Subcutaneous adipose tissue (tissue), 4 donors: ENCODE results near the gene MRPL50. TPM values are rescaled to one million over a fixed set of nuclear protein-coding genes. Genes with fewer than 3 reads are reported as not detected.

Source experiments
- CTCF ChIP-seq: fragments of 450-650 bp; IDR thresholded peaks from one replicate; pipeline ENCODE4 v1.5.1; 2016; ENCODE audit warnings: low read depth, mild to moderate bottlenecking, control low read depth, antibody characterized with exemption, moderate library complexity
- total RNA-seq, 4 donors: library from RNA; depleted of rRNA; stranded (reverse); fragments of >200 nt; gene quantifications; one replicate each; pipeline ENCODE4 v1.1.0, GENCODE V29; 2016

MRPL50 gene
- total RNA-seq, 4 donors from 2014 or later, result 7.3 to 17.9 (median 8.1) TPM

GRCh38 chr9:101429736-101430135 lies 31.3 kb upstream of the MRPL50 start:
- no peak for TF ChIP-seq CTCF

- TF ChIP-seq CTCF, result no peak
These were observed 30.5 kb upstream of the MRPL50 start for GRCh38 chr9:101428909-101429308.

GRCh38 chr9:101427957-101428655 lies 29.7 kb upstream of the MRPL50 start:
- TF ChIP-seq CTCF, result no peak

GRCh38 chr9:101427358-101427757 lies 28.9 kb upstream of the MRPL50 start:
- no peak for TF ChIP-seq CTCF

GRCh38 chr9:101421653-101422065 lies 23.2 kb upstream of the MRPL50 start:
- TF ChIP-seq CTCF, result no peak

- TF ChIP-seq CTCF, result no peak
These were observed 21.4 kb upstream of the MRPL50 start for GRCh38 chr9:101419863-101420262.

GRCh38 chr9:101418518-101419430 lies 20.4 kb upstream of the MRPL50 start:
- TF ChIP-seq CTCF, result no peak
